Karpas-422 (cell line): ENCODE measurements around the gene IL25. TPM values are rescaled to one million over a fixed set of nuclear protein-coding genes. Genes with fewer than 3 reads are reported as not detected.

ENCODE experiments used
- DNase-seq: peaks from one replicate; pipeline ENCODE4 v3.0.0-alpha.2; 2015
- H2AFZ ChIP-seq: fragments of 200-600 bp; sonication (generic); 2 replicates; pipeline ENCODE4 v1.6.1; 2014; ENCODE audit warnings: antibody characterized with exemption, low read length, mixed read lengths
- H3K27ac ChIP-seq: fragments of 200-600 bp; sonication (generic); 2 replicates; pipeline ENCODE4 v1.5.1; 2014; ENCODE audit warnings: mild to moderate bottlenecking, low read length, moderate library complexity
- H3K27me3 ChIP-seq: fragments of 200-600 bp; sonication (generic); 2 replicates; pipeline ENCODE4 v1.6.1; 2014; ENCODE audit warnings: low read length, mixed read lengths
- H3K36me3 ChIP-seq: fragments of 200-600 bp; sonication (generic); 2 replicates; pipeline ENCODE4 v1.6.1; 2014; ENCODE audit warnings: low read length, mixed read lengths; ENCODE audit not compliant: insufficient read depth
- H3K4me1 ChIP-seq: fragments of 200-600 bp; sonication (generic); 2 replicates; pipeline ENCODE4 v1.6.1; 2014; ENCODE audit warnings: mild to moderate bottlenecking, low read length, mixed read lengths
- H3K4me2 ChIP-seq: fragments of 200-600 bp; sonication (generic); 2 replicates; pipeline ENCODE4 v1.6.1; 2014; ENCODE audit warnings: low read length, low read depth, mild to moderate bottlenecking; ENCODE audit not compliant: poor library complexity, severe bottlenecking
- H3K4me3 ChIP-seq: fragments of 200-600 bp; sonication (generic); 2 replicates; pipeline ENCODE4 v1.5.1; 2014; ENCODE audit warnings: mild to moderate bottlenecking, antibody characterized with exemption, low read length, mixed read lengths
- H3K79me2 ChIP-seq: fragments of 200-600 bp; sonication (generic); 2 replicates; pipeline ENCODE4 v1.6.1; 2014; ENCODE audit warnings: mild to moderate bottlenecking, low read length, mixed read lengths
- H3K9ac ChIP-seq: fragments of 200-600 bp; sonication (generic); 2 replicates; pipeline ENCODE4 v1.6.0; 2014; ENCODE audit warnings: low read length
- H3K9me2 ChIP-seq: fragments of 200-600 bp; sonication (generic), shearing (Covaris generic); replicated peaks from 2 replicates; pipeline ENCODE4 v1.6.0; 2014; ENCODE audit warnings: mild to moderate bottlenecking, low read length, moderate library complexity; ENCODE audit not compliant: insufficient read depth
- H3K9me3 ChIP-seq: fragments of 300-700, 200-600 bp; sonication (generic); 2 replicates; pipeline ENCODE4 v1.6.1; 2014; ENCODE audit warnings: low read length, mixed read lengths
- H4K20me1 ChIP-seq: fragments of 200-600 bp; sonication (generic); 2 replicates; pipeline ENCODE4 v1.6.1; 2014; ENCODE audit warnings: mild to moderate bottlenecking, antibody characterized with exemption, low read length, low read depth; ENCODE audit not compliant: insufficient read depth
- total RNA-seq: library from RNA; depleted of rRNA; stranded (reverse); fragments of >200 nt; shearing (Covaris generic); gene quantifications from 2 replicates; pipeline ENCODE4 v1.2.3, GENCODE V29; 2014; ENCODE audit warnings: low replicate concordance

Gene IL25
- total RNA-seq, 1 experiment from 2014 or later = not detected

- H3K27me3 ChIP-seq = no peaks in the 10 kb centered on the region
- no peaks in the 10 kb centered on the region for H3K4me1 ChIP-seq
- no peak overlapping the region for H3K4me2 ChIP-seq
- no peaks in the 10 kb centered on the region for H4K20me1 ChIP-seq
- no peaks in the 10 kb centered on the region for H3K9me3 ChIP-seq
- no peak overlapping the region for H3K4me3 ChIP-seq
- no peak overlapping the region for H3K9ac ChIP-seq
- H3K9me2 ChIP-seq = no peaks in the 10 kb centered on the region
- no peak overlapping the region for H2AFZ ChIP-seq
- no peak for DNase-seq
- H3K36me3 ChIP-seq = no peaks in the 10 kb centered on the region
- H3K27ac ChIP-seq = no peak overlapping the region
- H3K79me2 ChIP-seq = no peaks in the 10 kb centered on the region
Observed at GRCh38 chr14:23357261-23357660, 15.3 kb upstream of the IL25 start.

- Histone ChIP-seq H3K9me3 (no peaks in the 10 kb centered on the region), H3K9ac (no peak overlapping the region), H3K79me2 (no peaks in the 10 kb centered on the region), H3K4me1 (no peaks in the 10 kb centered on the region), H4K20me1 (no peaks in the 10 kb centered on the region), H2AFZ (no peak overlapping the region), H3K4me3 (no peak overlapping the region), H3K27me3 (no peaks in the 10 kb centered on the region), H3K27ac (no peak overlapping the region), H3K9me2 (no peaks in the 10 kb centered on the region), H3K36me3 (no peaks in the 10 kb centered on the region), H3K4me2 (no peak overlapping the region)
- peak; percentile 44 for DNase-seq
Observed at GRCh38 chr14:23358042-23358441, 14.6 kb upstream of the IL25 start.

GRCh38 chr14:23358553-23359166 lies 13.9 kb upstream of the IL25 start:
- Histone ChIP-seq H4K20me1 (no peaks in the 10 kb centered on the region), H3K27me3 (no peaks in the 10 kb centered on the region)

DNA sequence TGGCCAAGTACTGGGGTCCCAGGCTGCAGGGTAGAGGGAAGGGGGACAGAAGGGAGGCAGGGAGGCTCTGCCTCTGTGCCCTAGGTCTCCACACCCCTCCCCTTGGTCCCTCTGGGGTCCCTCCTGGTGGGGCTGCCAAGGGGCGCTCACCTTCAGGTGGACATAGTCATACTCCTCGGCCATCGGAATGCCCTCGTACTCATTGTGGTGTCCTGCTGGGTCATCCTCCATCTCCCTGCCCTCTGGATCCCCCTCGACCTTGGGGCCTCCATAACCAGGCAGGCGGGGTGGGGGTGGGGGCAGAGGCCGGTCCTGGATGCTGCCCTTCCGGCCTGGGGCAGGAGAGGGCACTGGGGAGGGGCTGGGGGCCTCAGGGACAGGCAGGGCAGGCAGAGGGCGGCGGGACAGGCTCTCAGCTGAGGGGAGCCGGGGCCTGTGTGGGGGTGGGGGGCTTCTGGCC lies 13.4 kb upstream of the IL25 start:
- Histone ChIP-seq H3K9me2 (no peaks in the 10 kb centered on the region), H3K4me3 (no peak overlapping the region), H3K79me2 (no peaks in the 10 kb centered on the region), H3K27ac (no peak overlapping the region), H3K36me3 (no peaks in the 10 kb centered on the region), H3K4me2 (no peak overlapping the region), H3K4me1 (no peaks in the 10 kb centered on the region), H3K27me3 (no peaks in the 10 kb centered on the region), H2AFZ (no peak overlapping the region), H3K9ac (no peak overlapping the region), H3K9me3 (no peaks in the 10 kb centered on the region), H4K20me1 (no peaks in the 10 kb centered on the region)
- DNase-seq = no peak

More at GRCh38 chr14:23358553-23359166, 13.9 kb upstream of the IL25 start:
- H3K4me1 ChIP-seq = no peaks in the 10 kb centered on the region
- no peaks in the 10 kb centered on the region for H3K79me2 ChIP-seq
- no peaks in the 10 kb centered on the region for H3K36me3 ChIP-seq
- no peaks in the 10 kb centered on the region for H3K9me3 ChIP-seq
- H3K4me3 ChIP-seq = no peak overlapping the region
- H3K27ac ChIP-seq = no peak overlapping the region
- no peak overlapping the region for H2AFZ ChIP-seq
- H3K9ac ChIP-seq = no peak overlapping the region
- no peak for DNase-seq
- H3K4me2 ChIP-seq = no peak overlapping the region
- no peaks in the 10 kb centered on the region for H3K9me2 ChIP-seq

- no peaks in the 10 kb centered on the region for H3K4me1 ChIP-seq
- H4K20me1 ChIP-seq = no peaks in the 10 kb centered on the region
- no peaks in the 10 kb centered on the region for H3K36me3 ChIP-seq
- H3K9me2 ChIP-seq = no peaks in the 10 kb centered on the region
- H3K9me3 ChIP-seq = no peaks in the 10 kb centered on the region
- no peak overlapping the region for H2AFZ ChIP-seq
- no peak overlapping the region for H3K4me3 ChIP-seq
- H3K9ac ChIP-seq = no peak overlapping the region
- no peaks in the 10 kb centered on the region for H3K27me3 ChIP-seq
- H3K27ac ChIP-seq = no peak overlapping the region
- H3K79me2 ChIP-seq = no peaks in the 10 kb centered on the region
- no peak overlapping the region for H3K4me2 ChIP-seq
- no peak for DNase-seq
Observed at GRCh38 chr14:23359722-23360447, 12.7 kb upstream of the IL25 start.

- no peaks in the 10 kb centered on the region for H3K79me2 ChIP-seq
- no peaks in the 10 kb centered on the region for H3K27me3 ChIP-seq
- H3K9ac ChIP-seq = no peak overlapping the region
- H3K36me3 ChIP-seq = no peaks in the 10 kb centered on the region
- no peaks in the 10 kb centered on the region for H3K9me2 ChIP-seq
- no peak overlapping the region for H2AFZ ChIP-seq
- H3K4me3 ChIP-seq = no peak overlapping the region
- no peaks in the 10 kb centered on the region for H3K4me1 ChIP-seq
- DNase-seq = no peak
- H3K27ac ChIP-seq = no peak overlapping the region
- H3K9me3 ChIP-seq = no peaks in the 10 kb centered on the region
- no peaks in the 10 kb centered on the region for H4K20me1 ChIP-seq
- no peak overlapping the region for H3K4me2 ChIP-seq
Observed at GRCh38 chr14:23360496-23360895, 12.1 kb upstream of the IL25 start.

DNA sequence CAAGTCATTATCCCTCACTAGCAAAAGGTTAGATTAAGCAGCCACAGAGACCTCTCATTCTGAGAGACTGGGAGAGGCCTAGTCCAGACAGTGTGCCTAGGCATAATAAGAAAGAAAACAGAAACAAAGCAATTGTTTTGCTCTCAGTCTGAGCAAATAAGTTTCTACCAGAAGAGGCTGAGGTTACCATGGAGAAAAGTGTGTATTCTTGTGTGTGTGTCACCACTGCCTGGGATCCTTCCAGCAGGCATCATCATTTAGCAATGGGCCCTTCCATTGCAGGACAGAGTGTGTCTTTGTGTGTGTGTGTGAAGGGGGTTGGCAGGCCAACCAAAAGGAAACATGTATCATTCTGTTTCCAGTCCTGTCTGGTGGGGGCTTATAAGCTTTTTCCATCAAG lies 11.3 kb upstream of the IL25 start:
- no peaks in the 10 kb centered on the region for H3K27me3 ChIP-seq
- no peaks in the 10 kb centered on the region for H3K36me3 ChIP-seq
- no peak overlapping the region for H3K4me3 ChIP-seq
- no peaks in the 10 kb centered on the region for H3K4me1 ChIP-seq
- no peaks in the 10 kb centered on the region for H3K9me2 ChIP-seq
- no peak overlapping the region for H2AFZ ChIP-seq
- no peaks in the 10 kb centered on the region for H3K79me2 ChIP-seq
- no peaks in the 10 kb centered on the region for H4K20me1 ChIP-seq
- DNase-seq = no peak
- H3K27ac ChIP-seq = no peak overlapping the region
- no peak overlapping the region for H3K9ac ChIP-seq
- no peaks in the 10 kb centered on the region for H3K9me3 ChIP-seq
- no peak overlapping the region for H3K4me2 ChIP-seq

DNA sequence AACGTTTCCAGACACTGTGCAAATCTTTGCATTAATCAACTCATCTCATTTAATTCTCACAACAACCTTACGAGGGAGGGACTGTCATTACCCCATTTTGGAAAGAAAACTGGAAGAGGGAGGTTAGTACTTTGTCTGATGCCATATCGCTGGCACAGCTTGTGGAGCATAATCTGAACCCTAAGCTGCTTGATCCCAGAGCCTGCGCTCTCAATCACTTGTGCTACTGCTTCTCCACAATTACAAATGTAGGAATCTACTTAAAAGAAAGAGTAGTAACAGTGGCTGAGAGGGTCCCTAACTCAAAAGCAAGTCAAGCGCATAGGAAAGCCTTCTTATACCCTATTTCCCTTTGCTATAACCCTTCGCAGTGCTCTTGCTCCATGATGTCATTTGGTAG lies 10.8 kb upstream of the IL25 start:
- no peak for DNase-seq
- Histone ChIP-seq H3K36me3 (no peaks in the 10 kb centered on the region), H3K9me2 (no peaks in the 10 kb centered on the region), H4K20me1 (no peaks in the 10 kb centered on the region), H3K4me3 (no peak overlapping the region), H3K79me2 (no peaks in the 10 kb centered on the region), H3K9me3 (no peaks in the 10 kb centered on the region), H3K4me1 (no peaks in the 10 kb centered on the region), H3K9ac (no peak overlapping the region), H3K27me3 (no peaks in the 10 kb centered on the region), H3K4me2 (no peak overlapping the region), H2AFZ (no peak overlapping the region), H3K27ac (no peak overlapping the region)
